Prostate gland (tissue), 2 donors: ENCODE results near the gene GLRA3. TPM values are rescaled to one million over a fixed set of nuclear protein-coding genes. Genes with fewer than 3 reads are reported as not detected.

Experiments used
- DNase-seq: peaks from one replicate; pipeline ENCODE4 v3.0.0-alpha.2; 2019; ENCODE audit warnings: low spot score
- H3K27ac ChIP-seq, 2 donors: fragments of 200-600 bp; sonication (generic); 2 replicates each; pipeline ENCODE4 v1.5.1; 2017 to 2019
- H3K27me3 ChIP-seq: fragments of 200-600 bp; sonication (generic); replicated peaks from 2 replicates; pipeline ENCODE4 v1.5.1; 2019; ENCODE audit not compliant: insufficient read depth
- H3K36me3 ChIP-seq, 2 donors: fragments of 200-600 bp; sonication (generic); 1 replicate in 1 of 2; 2 replicates in 1 of 2; pipeline versions ENCODE4 v1.5.1 to v1.8.1; 2017 to 2019
- H3K4me1 ChIP-seq: fragments of 200-600 bp; sonication (generic); replicated peaks from 2 replicates; pipeline ENCODE4 v1.5.1; 2019
- H3K4me3 ChIP-seq, 2 donors: fragments of 200-600 bp; sonication (generic); 2 replicates each; pipeline ENCODE4 v1.5.1; 2017 to 2019
- H3K9me3 ChIP-seq: fragments of 200-600 bp; sonication (generic); 2 replicates; pipeline ENCODE4 v1.5.1; 2017
- CTCF ChIP-seq, 4 experiments: fragments of 200-600 bp in 2 of 4; fragments of 450-650 bp in 2 of 4; sonication (generic) in 2 of 4; IDR thresholded peaks; 1 replicate in 3 of 4; 2 replicates in 1 of 4; pipeline ENCODE4 v1.5.1; 2016 to 2019; ENCODE audit warnings: antibody characterized with exemption in 4 of 4, mild to moderate bottlenecking in 2 of 4, moderate library complexity in 2 of 4
- POLR2A ChIP-seq: fragments of 450-650 bp; IDR thresholded peaks from one replicate; pipeline ENCODE4 v1.6.1; 2016; ENCODE audit warnings: antibody characterized with exemption, mild to moderate bottlenecking
- POLR2AphosphoS5 ChIP-seq: sonication (generic); formaldehyde crosslinking; IDR thresholded peaks from one replicate; pipeline ENCODE4 v1.6.1; 2017; ENCODE audit warnings: antibody characterized with exemption
- WGBS: methylation state at CpG from one replicate; pipeline ENCODE4 v1.1.5; 2018; 5-methylcytosine and 5-hydroxymethylcytosine counted together
- intact Hi-C: fragments of 100-400 bp; cut with DNase I; formaldehyde crosslinking; loops from one replicate; pipeline ENCODE4 v1.14.2; 2022
- total RNA-seq, 2 donors: library from RNA; depleted of rRNA; stranded (reverse); fragments of >200 nt; gene quantifications; one replicate each; pipeline ENCODE4 v1.1.0, GENCODE V29; 2016

GLRA3 gene
- total RNA-seq, 2 donors from 2014 or later, result 0.17 TPM; not detected in 1

- H3K27me3 ChIP-seq, result no peaks in the 10 kb centered on the region
- intact Hi-C loops, result no loop called here
Observed at GRCh38 chr4:174598800-174599199, 230.2 kb downstream of the GLRA3 start.

DNA sequence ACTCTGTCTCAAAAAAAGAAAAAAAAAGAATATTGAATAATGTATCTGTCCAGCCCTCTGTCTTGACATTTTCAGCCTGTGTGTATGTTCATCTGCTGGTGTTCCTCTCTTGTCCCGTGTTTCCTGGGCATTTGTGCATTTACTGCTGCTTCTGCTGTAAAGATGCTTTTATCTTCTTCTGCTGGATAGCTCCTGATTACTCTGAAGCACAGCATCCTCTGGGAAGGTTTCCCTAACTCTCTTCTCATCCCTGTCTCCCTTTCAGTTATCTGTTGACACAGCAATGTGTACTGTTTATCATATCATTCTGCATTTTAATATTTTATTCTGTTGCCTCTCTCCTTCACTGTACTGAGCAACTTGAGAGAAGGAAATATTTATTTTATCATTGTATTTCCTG, 232.5 kb downstream of the GLRA3 start:
- H3K27ac ChIP-seq, result no peak overlapping the region
- no peaks in the 10 kb centered on the region for H3K4me1 ChIP-seq
- no peaks in the 10 kb centered on the region for H3K36me3 ChIP-seq
- no peak for DNase-seq
- no peaks in the 10 kb centered on the region for H3K27me3 ChIP-seq
- TF ChIP-seq POLR2AphosphoS5, result no peak
- no peak for TF ChIP-seq POLR2A
- TF ChIP-seq CTCF (IDR thresholded peaks at IDR 0.05), result no peak
- H3K9me3 ChIP-seq, result no peaks in the 10 kb centered on the region
- intact Hi-C loops, result no loop called here
- WGBS, result 56% methylated on average over 1 of the region's 1 CpG
- no peak overlapping the region for H3K4me3 ChIP-seq

More at GRCh38 chr4:174598800-174599199, 230.2 kb downstream of the GLRA3 start:
- H3K4me3 ChIP-seq, result no peak overlapping the region
- TF ChIP-seq CTCF (IDR thresholded peaks at IDR 0.05), result no peak
- no peak for TF ChIP-seq POLR2A
- no peak for TF ChIP-seq POLR2AphosphoS5
- H3K9me3 ChIP-seq, result no peaks in the 10 kb centered on the region
- DNase-seq, result no peak
- H3K36me3 ChIP-seq, result no peaks in the 10 kb centered on the region
- no peak overlapping the region for H3K27ac ChIP-seq
- WGBS, result 70% methylated on average over 3 of the region's 3 CpGs
- no peaks in the 10 kb centered on the region for H3K4me1 ChIP-seq

- Histone ChIP-seq H3K9me3 (no peaks in the 10 kb centered on the region), H3K4me1 (no peaks in the 10 kb centered on the region), H3K4me3 (no peak overlapping the region), H3K36me3 (no peaks in the 10 kb centered on the region), H3K27me3 (no peaks in the 10 kb centered on the region), H3K27ac (no peak overlapping the region)
- intact Hi-C loops, result no loop called here
- WGBS, result 86% methylated on average over 4 of the region's 4 CpGs
- DNase-seq, result no peak
- no peak for TF ChIP-seq CTCF (IDR thresholded peaks at IDR 0.05)
- TF ChIP-seq POLR2A, result no peak
Observed at GRCh38 chr4:174595141-174595929, 233.7 kb downstream of the GLRA3 start.

GRCh38 chr4:174593701-174594100, 235.3 kb downstream of the GLRA3 start:
- Histone ChIP-seq H3K27ac (no peak overlapping the region), H3K27me3 (no peaks in the 10 kb centered on the region), H3K9me3 (no peaks in the 10 kb centered on the region), H3K4me1 (no peaks in the 10 kb centered on the region), H3K36me3 (no peaks in the 10 kb centered on the region), H3K4me3 (no peak overlapping the region)
- no peak for DNase-seq
- intact Hi-C loops, result no loop called here
- 81% methylated on average over 3 of the region's 3 CpGs for WGBS
- TF ChIP-seq CTCF (IDR thresholded peaks at IDR 0.05) (no peak), POLR2A (no peak), POLR2AphosphoS5 (no peak)

- no peak overlapping the region for H3K27ac ChIP-seq
- intact Hi-C loops, result no loop called here
- H3K9me3 ChIP-seq, result no peaks in the 10 kb centered on the region
- no peaks in the 10 kb centered on the region for H3K4me1 ChIP-seq
- no peak for DNase-seq
- H3K27me3 ChIP-seq, result no peaks in the 10 kb centered on the region
- no peak for TF ChIP-seq CTCF (IDR thresholded peaks at IDR 0.05)
- no peak for TF ChIP-seq POLR2AphosphoS5
- no peak for TF ChIP-seq POLR2A
- 83% methylated on average over 3 of the region's 3 CpGs for WGBS
- H3K4me3 ChIP-seq, result no peak overlapping the region
- H3K36me3 ChIP-seq, result no peaks in the 10 kb centered on the region
Observed at GRCh38 chr4:174592985-174593335, 236.1 kb downstream of the GLRA3 start.
